Chondrocyte (in vitro differentiated cells): ENCODE results near the gene EHMT1. TPM values are rescaled to one million over a fixed set of nuclear protein-coding genes. Genes with fewer than 3 reads are reported as not detected.

Experiments
- DNase-seq: peaks from one replicate; pipeline ENCODE4 v3.0.0; 2021; ENCODE audit warnings: mixed read lengths, low spot score
- H3K27ac Mint-ChIP-seq: one replicate; pipeline ENCODE4 v1.8.0; 2021; ENCODE audit warnings: mild to moderate bottlenecking, moderate library complexity, mixed read lengths; ENCODE audit not compliant: unreplicated experiment
- H3K27me3 Mint-ChIP-seq: 2 replicates; pipeline ENCODE4 v1.8.0; 2021; ENCODE audit warnings: low read depth, mixed read lengths
- H3K36me3 Mint-ChIP-seq: 2 replicates; pipeline ENCODE4 v1.8.0; 2021; ENCODE audit warnings: low read depth, mixed read lengths
- H3K4me1 Mint-ChIP-seq: 2 replicates; pipeline ENCODE4 v1.8.0; 2021; ENCODE audit warnings: low read depth, mild to moderate bottlenecking, mixed read lengths
- H3K4me3 Mint-ChIP-seq: one replicate; pipeline ENCODE4 v1.8.0; 2021; ENCODE audit warnings: mild to moderate bottlenecking, moderate library complexity, mixed read lengths; ENCODE audit not compliant: unreplicated experiment
- H3K9me3 Mint-ChIP-seq: 2 replicates; pipeline ENCODE4 v1.8.0; 2021; ENCODE audit warnings: low read depth, mixed read lengths
- total RNA-seq: library from RNA; stranded (reverse); gene quantifications from 3 replicates; pipeline ENCODE4 v1.2.1, GENCODE V29; 2021
- TF ChIP-seq, protein P1 (sequence below): fragments of 200-600 bp; sonication (generic); IDR thresholded peaks from 2 replicates; pipeline ENCODE4 v1.5.0; 2021; ENCODE audit warnings: antibody characterized with exemption, mild to moderate bottlenecking, moderate library complexity

EHMT1 gene
- total RNA-seq, 1 donor from 2014 or later, result 61.0 TPM

DNA sequence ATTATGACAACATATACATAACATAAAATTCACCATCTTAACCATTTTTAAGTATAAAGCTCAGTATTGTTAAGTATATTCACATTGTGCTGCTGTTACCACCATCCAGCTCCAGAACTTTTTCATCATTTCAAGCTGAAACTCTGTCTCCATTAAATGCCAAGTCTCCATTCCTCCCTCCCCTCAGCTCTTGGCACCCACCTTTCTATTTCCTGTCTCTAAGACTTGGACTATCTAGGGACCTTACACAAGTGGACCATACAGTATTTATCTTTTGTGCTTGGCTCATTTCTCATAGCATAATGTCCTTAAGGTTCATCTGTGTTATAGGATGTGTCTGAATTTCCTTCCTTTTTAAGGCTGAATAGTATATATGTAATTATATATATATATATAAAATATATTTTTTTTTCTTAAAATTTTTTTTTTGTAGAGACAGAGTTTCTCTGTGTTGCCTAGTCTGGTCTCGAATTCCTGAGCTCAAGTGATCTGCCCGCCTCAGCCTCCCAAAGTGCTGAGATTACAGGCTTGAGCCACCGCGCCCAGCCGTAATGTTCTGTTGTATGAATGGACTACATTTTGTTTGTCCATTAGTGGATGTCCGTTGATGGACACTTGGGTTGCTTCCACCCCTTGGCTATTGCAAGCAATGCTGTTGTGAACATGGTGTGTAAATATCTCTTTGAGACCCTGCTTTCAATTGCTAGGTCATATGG lies 72.3 kb downstream of the EHMT1 start:
- Mint-ChIP-seq H3K27me3 (no peaks in the 10 kb centered on the region), H3K4me1 (peaks cover 50% of the 10 kb centered on the region), H3K36me3 (no peaks in the 10 kb centered on the region), H3K4me3 (no peak overlapping the region), H3K27ac (no peak overlapping the region), H3K9me3 (no peaks in the 10 kb centered on the region)
- TF ChIP-seq, protein P1, sequence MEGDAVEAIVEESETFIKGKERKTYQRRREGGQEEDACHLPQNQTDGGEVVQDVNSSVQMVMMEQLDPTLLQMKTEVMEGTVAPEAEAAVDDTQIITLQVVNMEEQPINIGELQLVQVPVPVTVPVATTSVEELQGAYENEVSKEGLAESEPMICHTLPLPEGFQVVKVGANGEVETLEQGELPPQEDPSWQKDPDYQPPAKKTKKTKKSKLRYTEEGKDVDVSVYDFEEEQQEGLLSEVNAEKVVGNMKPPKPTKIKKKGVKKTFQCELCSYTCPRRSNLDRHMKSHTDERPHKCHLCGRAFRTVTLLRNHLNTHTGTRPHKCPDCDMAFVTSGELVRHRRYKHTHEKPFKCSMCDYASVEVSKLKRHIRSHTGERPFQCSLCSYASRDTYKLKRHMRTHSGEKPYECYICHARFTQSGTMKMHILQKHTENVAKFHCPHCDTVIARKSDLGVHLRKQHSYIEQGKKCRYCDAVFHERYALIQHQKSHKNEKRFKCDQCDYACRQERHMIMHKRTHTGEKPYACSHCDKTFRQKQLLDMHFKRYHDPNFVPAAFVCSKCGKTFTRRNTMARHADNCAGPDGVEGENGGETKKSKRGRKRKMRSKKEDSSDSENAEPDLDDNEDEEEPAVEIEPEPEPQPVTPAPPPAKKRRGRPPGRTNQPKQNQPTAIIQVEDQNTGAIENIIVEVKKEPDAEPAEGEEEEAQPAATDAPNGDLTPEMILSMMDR, result no peak
- peak; percentile 33 for DNase-seq

DNA sequence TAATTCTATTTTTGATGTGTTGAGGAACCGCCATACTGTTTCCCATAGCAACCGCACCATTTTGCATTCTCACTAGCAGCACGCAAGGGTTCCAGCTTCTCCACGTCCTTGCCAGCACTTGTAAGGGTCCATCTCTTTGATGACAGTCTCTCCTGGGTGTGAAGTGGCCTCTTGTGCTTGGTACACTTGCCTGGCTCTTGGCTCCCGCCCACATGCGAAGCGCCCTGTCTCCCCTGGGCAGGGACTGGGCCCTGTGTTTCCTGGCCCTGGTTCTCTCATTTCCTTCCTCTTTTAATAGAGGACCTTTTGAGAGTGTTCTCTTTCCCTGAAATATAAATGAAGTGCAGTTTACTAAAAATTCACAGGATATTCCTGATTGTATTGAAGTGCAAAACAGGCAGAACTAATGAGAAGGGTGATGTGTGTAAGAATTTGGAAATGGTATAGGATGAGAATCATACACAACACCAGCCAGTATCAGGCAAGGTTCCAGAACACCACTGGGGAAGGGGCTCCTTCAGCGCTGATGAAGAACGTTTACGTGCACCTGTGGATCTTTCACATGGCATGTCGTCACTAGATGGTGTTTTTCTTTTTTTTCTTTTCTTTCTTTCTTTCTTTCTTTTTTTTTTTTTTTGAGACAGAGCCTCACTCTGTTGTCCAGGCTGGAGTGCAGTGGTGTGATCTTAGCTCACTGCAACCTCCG lies 73.0 kb downstream of the EHMT1 start:
- Mint-ChIP-seq H3K9me3 (no peaks in the 10 kb centered on the region), H3K36me3 (no peaks in the 10 kb centered on the region), H3K27me3 (no peaks in the 10 kb centered on the region), H3K27ac (no peak overlapping the region), H3K4me1 (peaks cover 56% of the 10 kb centered on the region), H3K4me3 (no peak overlapping the region)
- TF ChIP-seq, protein P1, result no peak
- peak; percentile 28 for DNase-seq

DNA sequence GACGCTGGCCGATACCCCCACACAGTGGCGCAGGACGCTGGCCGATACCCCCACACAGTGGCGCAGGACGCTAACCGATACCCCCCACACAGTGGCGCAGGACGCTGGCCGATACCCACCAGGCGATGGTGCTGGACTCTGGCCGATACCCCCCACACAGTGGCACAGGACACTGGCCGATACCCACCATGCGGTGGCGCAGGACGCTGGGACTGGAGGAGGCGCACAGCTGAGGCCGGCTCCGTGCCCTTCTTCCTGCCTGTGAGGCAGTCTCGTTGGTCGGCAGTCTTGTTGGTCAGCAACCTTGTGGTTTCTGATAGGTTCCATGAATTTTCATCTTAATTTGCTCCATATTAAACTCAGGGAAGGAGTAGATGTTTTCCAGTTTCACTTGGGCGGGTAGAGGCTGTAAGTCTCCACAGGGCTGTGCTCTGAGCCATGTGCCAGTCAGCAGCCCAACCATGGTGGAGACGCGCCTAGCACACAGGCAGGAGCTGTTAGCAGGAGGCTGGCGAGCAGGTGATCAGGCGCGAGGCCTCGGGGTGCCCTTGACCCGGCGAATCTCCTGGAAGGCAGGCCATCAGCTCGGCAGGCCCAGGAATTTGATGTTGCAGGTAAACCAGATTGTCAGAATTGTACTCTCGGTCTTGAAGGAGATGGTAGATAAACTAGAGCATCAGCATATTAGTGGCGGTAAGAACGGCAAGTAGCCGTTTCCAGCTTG lies 75.6 kb downstream of the EHMT1 start:
- H3K4me3 Mint-ChIP-seq, result no peak overlapping the region

DNA sequence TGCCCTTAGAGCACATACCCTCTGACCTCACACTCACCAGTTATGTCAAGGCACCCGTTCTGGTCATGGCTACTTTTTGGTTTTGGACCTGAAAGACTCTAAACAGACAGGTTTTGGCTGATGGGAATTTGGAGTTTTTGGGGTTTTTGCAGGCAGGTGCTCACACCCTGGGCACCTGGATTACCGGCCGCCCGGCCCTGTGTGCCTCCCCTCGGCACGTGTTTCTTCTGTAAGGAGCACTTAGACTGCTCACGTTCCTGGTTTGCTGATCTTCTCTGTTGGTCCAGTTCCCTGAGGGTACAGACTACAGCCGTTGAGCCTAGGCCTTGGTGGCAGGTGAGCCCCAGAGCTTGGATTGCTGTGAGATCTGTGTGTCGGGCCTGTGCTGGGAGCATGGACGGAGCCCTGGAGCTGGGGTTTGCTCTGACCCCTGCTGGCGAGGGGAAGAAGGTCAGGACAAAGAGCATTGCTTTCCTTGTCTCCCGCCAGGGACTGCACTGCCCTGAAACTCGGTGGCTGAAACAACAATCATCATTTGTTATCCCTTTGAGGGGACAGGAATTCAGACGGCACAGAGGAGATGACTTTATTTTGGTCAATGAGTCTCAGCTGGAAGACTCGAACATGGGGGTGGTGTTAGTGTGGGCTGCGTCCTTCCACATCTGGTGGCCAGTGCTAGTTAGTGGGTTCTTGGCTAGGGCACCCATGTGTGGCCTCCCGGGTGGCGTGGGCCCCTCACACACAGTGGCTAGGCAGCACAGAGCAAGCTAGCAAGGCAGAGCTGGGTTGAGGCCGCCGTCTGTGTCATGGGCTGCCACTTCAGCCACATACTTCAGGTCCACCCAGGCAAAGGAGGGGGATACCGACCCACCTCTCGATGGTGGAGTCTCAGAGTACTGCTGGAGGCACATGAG lies 76.4 kb downstream of the EHMT1 start:
- Mint-ChIP-seq H3K36me3 (no peaks in the 10 kb centered on the region), H3K4me3 (no peak overlapping the region), H3K27ac (no peak overlapping the region), H3K9me3 (no peaks in the 10 kb centered on the region), H3K27me3 (no peaks in the 10 kb centered on the region), H3K4me1 (peaks cover 44% of the 10 kb centered on the region)
- TF ChIP-seq, protein P1, result peak; percentile 71
- peak; percentile 83 for DNase-seq

More for the DNA sequence above, 75.6 kb downstream of the EHMT1 start:
- Mint-ChIP-seq H3K9me3 (no peaks in the 10 kb centered on the region), H3K36me3 (no peaks in the 10 kb centered on the region), H3K27me3 (no peaks in the 10 kb centered on the region), H3K4me1 (peaks cover 51% of the 10 kb centered on the region), H3K27ac (no peak overlapping the region)
- TF ChIP-seq, protein P1, result no peak
- peak; percentile 89 for DNase-seq
